Measurements from ENCODE around the gene ANO10.
"Not testable (repeated sequence)": the region's sequence is repeated elsewhere in the genome, so short reads cannot be mapped to it uniquely, and the experiment has no call there.

ANO10 gene

GRCh38 chr3:43616034-43616433, 5.8 kb downstream of the ANO10 start:
- DNase-seq (ENCODE audit: insufficient read length, low spot score) (no peak), FAIRE-seq (no peak)
- no peak for TF ChIP-seq POLR2A (IDR thresholded peaks at IDR 0.05; ENCODE audit: low read depth, low read length)

- TF ChIP-seq POLR2A (IDR thresholded peaks at IDR 0.05; ENCODE audit: low read depth, low read length): no peak
- DNase-seq (ENCODE audit: insufficient read length, low spot score) (no peak), FAIRE-seq (no peak)
Observed at GRCh38 chr3:43615133-43615532, 6.7 kb downstream of the ANO10 start.

- FAIRE-seq (no peak), DNase-seq (ENCODE audit: insufficient read length, low spot score) (no peak)
- no peak for TF ChIP-seq POLR2A (IDR thresholded peaks at IDR 0.05; ENCODE audit: low read depth, low read length)
Observed at GRCh38 chr3:43613976-43614375, 7.8 kb downstream of the ANO10 start.

GRCh38 chr3:43612419-43612818, 9.4 kb downstream of the ANO10 start:
- DNase-seq (ENCODE audit: insufficient read length, low spot score): no peak
- no peak for TF ChIP-seq POLR2A (IDR thresholded peaks at IDR 0.05; ENCODE audit: low read depth, low read length)
- FAIRE-seq: no peak

GRCh38 chr3:43609406-43609805, 12.4 kb downstream of the ANO10 start:
- FAIRE-seq (peak; percentile 82), DNase-seq (ENCODE audit: insufficient read length, low spot score) (no peak)

GRCh38 chr3:43608751-43609150, 13.1 kb downstream of the ANO10 start:
- no peak for FAIRE-seq
- TF ChIP-seq POLR2A (IDR thresholded peaks at IDR 0.05; ENCODE audit: low read depth, low read length): no peak
- no peak for DNase-seq (ENCODE audit: insufficient read length, low spot score)

More at GRCh38 chr3:43609406-43609805, 12.4 kb downstream of the ANO10 start:
- no peak for TF ChIP-seq POLR2A (IDR thresholded peaks at IDR 0.05; ENCODE audit: low read depth, low read length)

- TF ChIP-seq POLR2A (IDR thresholded peaks at IDR 0.05; ENCODE audit: low read depth, low read length): no peak
- no peak for FAIRE-seq
Observed at GRCh38 chr3:43606284-43606683, 15.5 kb downstream of the ANO10 start.

GRCh38 chr3:43599959-43600358, 21.9 kb downstream of the ANO10 start:
- FAIRE-seq; DNase-seq (ENCODE audit: insufficient read length, low spot score): not testable (repeated sequence)

More at GRCh38 chr3:43606284-43606683, 15.5 kb downstream of the ANO10 start:
- DNase-seq (ENCODE audit: insufficient read length, low spot score): no peak

- FAIRE-seq (no peak), DNase-seq (ENCODE audit: insufficient read length, low spot score) (no peak)
- no peak for TF ChIP-seq POLR2A (IDR thresholded peaks at IDR 0.05; ENCODE audit: low read depth, low read length)
Observed at GRCh38 chr3:43597961-43598360, 23.9 kb downstream of the ANO10 start.

- DNase-seq (ENCODE audit: insufficient read length, low spot score); FAIRE-seq: not testable (repeated sequence)
Observed at GRCh38 chr3:43596178-43596577, 25.6 kb downstream of the ANO10 start.

- not testable (repeated sequence) for FAIRE-seq
Observed at GRCh38 chr3:43595280-43595679, 26.5 kb downstream of the ANO10 start.

GRCh38 chr3:43593588-43593987, 28.2 kb downstream of the ANO10 start:
- DNase-seq (ENCODE audit: insufficient read length, low spot score); FAIRE-seq: not testable (repeated sequence)

More at GRCh38 chr3:43595280-43595679, 26.5 kb downstream of the ANO10 start:
- not testable (repeated sequence) for DNase-seq (ENCODE audit: insufficient read length, low spot score)

- FAIRE-seq; DNase-seq (ENCODE audit: insufficient read length, low spot score): not testable (repeated sequence)
Observed at GRCh38 chr3:43591866-43592265, 29.9 kb downstream of the ANO10 start.

- DNase-seq (ENCODE audit: insufficient read length, low spot score) (no peak), FAIRE-seq (no peak)
- no peak for TF ChIP-seq POLR2A (IDR thresholded peaks at IDR 0.05; ENCODE audit: low read depth, low read length)
Observed at GRCh38 chr3:43587303-43587702, 34.5 kb downstream of the ANO10 start.

- DNase-seq (ENCODE audit: insufficient read length, low spot score) (no peak), FAIRE-seq (peak; percentile 55)
- no peak for TF ChIP-seq POLR2A (IDR thresholded peaks at IDR 0.05; ENCODE audit: low read depth, low read length)
Observed at GRCh38 chr3:43584043-43584826, 37.6 kb downstream of the ANO10 start.

- no peak for DNase-seq (ENCODE audit: insufficient read length, low spot score)
- FAIRE-seq: no peak
- TF ChIP-seq POLR2A (IDR thresholded peaks at IDR 0.05; ENCODE audit: low read depth, low read length): no peak
Observed at GRCh38 chr3:43583481-43583880, 38.3 kb downstream of the ANO10 start.

Measured in H54 (cell line).